NT2/D1 (cell line): Measurements from ENCODE around the gene TANC1.

Experiments used
- DNase-seq: peaks from one replicate; pipeline ENCODE4 v3.0.0-alpha.2; 2011; ENCODE audit warnings: low read depth, low spot score
- H3K27me3 ChIP-seq: 2 replicates; pipeline ENCODE4 v1.6.0; 2011; ENCODE audit warnings: mild to moderate bottlenecking; ENCODE audit not compliant: insufficient read length, insufficient read depth
- H3K36me3 ChIP-seq: 2 replicates; pipeline ENCODE4 v1.6.1; 2011; ENCODE audit warnings: mild to moderate bottlenecking, low read length, mixed read lengths; ENCODE audit not compliant: insufficient read depth, insufficient read length
- H3K4me1 ChIP-seq: 2 replicates; pipeline ENCODE4 v1.5.1; 2011; ENCODE audit not compliant: insufficient read depth, insufficient read length
- H3K4me3 ChIP-seq: 2 replicates; pipeline ENCODE4 v1.5.1; 2011; ENCODE audit warnings: low read depth; ENCODE audit not compliant: insufficient read length
- H3K9ac ChIP-seq: 2 replicates; pipeline ENCODE4 v1.6.0; 2011; ENCODE audit warnings: low read depth; ENCODE audit not compliant: insufficient read length
- H3K9me3 ChIP-seq: 2 replicates; pipeline ENCODE4 v1.5.1; 2011; ENCODE audit warnings: mild to moderate bottlenecking, low read length; ENCODE audit not compliant: insufficient read depth
- SUZ12 ChIP-seq: IDR thresholded peaks from 2 replicates; pipeline ENCODE4 v1.6.1; 2011; ENCODE audit not compliant: insufficient read length, insufficient read depth; ENCODE audit errors: extremely low read depth
- YY1 ChIP-seq: IDR thresholded peaks from 2 replicates; pipeline ENCODE4 v1.6.1; 2011; ENCODE audit not compliant: insufficient read length, insufficient read depth
- ZNF274 ChIP-seq: IDR thresholded peaks from 2 replicates; pipeline ENCODE4 v1.6.1; 2011; ENCODE audit warnings: mild to moderate bottlenecking, low read depth, low read length

TANC1 gene

DNA sequence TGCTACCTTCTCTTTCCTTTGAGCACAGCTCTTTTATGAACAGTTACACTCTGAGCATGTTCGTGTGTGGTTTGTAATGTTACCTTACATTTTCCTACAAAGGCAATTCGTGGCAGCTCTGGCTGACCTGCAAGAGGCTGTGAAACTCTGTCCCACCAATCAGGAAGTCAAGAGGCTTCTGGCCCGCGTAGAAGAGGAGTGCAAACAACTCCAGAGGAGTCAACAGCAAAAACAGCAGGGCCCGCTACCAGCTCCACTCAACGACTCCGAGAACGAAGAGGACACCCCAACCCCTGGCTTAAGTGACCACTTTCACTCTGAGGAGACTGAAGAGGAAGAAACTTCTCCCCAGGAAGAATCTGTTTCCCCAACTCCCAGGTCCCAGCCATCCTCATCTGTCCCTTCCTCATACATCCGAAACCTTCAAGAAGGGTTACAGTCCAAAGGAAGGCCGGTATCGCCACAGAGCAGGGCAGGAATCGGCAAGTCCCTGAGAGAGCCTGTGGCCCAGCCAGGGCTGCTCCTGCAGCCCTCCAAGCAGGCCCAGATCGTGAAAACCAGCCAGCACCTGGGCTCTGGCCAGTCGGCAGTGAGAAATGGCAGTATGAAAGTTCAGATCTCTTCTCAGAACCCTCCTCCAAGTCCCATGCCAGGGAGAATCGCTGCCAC, 261.2 kb downstream of the TANC1 start:
- H3K36me3 ChIP-seq: peaks cover 56% of the 10 kb centered on the region
- DNase-seq: no peak

DNA sequence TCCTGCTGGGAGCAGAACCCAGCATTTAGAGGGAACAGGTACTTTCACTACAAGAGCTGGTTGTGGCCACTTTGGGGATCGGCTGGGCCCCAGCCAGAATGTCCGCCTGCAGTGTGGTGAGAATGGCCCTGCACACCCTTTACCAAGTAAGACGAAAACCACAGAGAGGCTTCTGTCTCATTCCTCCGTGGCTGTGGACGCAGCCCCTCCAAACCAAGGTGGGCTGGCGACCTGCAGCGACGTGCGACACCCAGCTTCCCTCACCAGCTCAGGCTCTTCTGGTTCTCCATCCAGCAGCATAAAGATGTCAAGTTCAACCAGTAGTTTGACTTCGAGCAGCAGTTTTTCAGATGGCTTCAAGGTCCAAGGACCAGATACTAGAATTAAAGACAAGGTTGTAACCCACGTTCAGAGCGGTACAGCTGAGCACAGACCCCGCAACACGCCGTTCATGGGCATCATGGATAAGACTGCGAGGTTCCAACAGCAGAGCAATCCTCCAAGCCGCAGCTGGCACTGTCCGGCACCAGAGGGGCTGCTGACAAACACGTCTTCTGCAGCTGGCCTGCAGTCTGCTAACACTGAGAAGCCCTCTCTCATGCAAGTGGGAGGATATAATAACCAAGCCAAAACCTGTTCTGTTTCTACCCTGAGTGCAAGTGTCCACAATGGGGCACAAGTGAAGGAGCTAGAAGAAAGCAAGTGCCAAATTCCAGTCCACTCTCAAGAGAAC, 261.9 kb downstream of the TANC1 start:
- Histone ChIP-seq H3K9ac (no peak overlapping the region), H3K4me3 (no peak overlapping the region), H3K27me3 (no peaks in the 10 kb centered on the region), H3K4me1 (no peaks in the 10 kb centered on the region), H3K9me3 (no peaks in the 10 kb centered on the region), H3K36me3 (peaks cover 56% of the 10 kb centered on the region)
- no peak for DNase-seq
- TF ChIP-seq YY1 (no peak), SUZ12 (no peak), ZNF274 (no peak)

More for the DNA sequence above, 261.2 kb downstream of the TANC1 start:
- no peaks in the 10 kb centered on the region for H3K27me3 ChIP-seq
- H3K4me3 ChIP-seq: no peak overlapping the region
- H3K9ac ChIP-seq: no peak overlapping the region
- no peaks in the 10 kb centered on the region for H3K4me1 ChIP-seq
- TF ChIP-seq ZNF274 (no peak), SUZ12 (no peak), YY1 (no peak)
- no peaks in the 10 kb centered on the region for H3K9me3 ChIP-seq

DNA sequence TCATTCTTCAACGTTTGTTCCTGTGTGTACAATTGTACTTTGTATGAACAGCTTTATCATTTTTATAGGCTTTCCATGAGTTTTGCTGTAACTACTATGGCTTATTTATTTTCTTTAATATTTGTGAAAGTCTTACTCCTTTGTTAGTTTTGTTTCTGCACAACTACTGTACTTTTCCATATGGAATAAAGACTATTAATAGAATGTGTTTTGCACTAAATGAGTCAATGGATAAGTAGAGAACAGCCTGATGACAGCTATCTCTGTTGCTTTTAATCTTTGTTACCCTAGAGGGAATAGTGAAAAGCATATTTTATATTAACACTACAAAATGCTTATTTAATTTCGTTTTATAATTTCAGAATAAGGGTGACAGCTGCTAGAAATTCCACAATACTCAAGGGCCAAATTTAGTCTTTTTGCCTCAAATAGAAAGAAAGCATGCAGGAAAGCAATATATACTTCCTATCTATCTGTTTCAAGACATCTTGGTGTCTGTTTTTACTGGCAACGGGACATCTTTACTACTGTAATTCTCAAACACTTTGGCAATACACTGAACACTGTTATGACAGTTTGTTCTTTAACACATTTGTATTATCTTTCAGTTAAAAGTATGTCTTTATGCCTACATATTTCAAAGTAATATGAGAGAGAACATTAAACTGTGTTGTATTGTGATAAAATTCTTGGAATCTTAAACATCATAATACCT, 264.2 kb downstream of the TANC1 start:
- Histone ChIP-seq H3K9me3 (no peaks in the 10 kb centered on the region), H3K36me3 (peaks cover 47% of the 10 kb centered on the region), H3K4me3 (no peak overlapping the region), H3K27me3 (no peaks in the 10 kb centered on the region), H3K4me1 (no peaks in the 10 kb centered on the region), H3K9ac (no peak overlapping the region)
- TF ChIP-seq YY1 (no peak), ZNF274 (no peak), SUZ12 (no peak)
- no peak for DNase-seq

GRCh38 chr2:159234868-159235267, 266.4 kb downstream of the TANC1 start:
- Histone ChIP-seq H3K4me1 (no peaks in the 10 kb centered on the region), H3K9ac (no peak overlapping the region), H3K36me3 (peaks cover 28% of the 10 kb centered on the region), H3K4me3 (no peak overlapping the region), H3K27me3 (no peaks in the 10 kb centered on the region), H3K9me3 (no peaks in the 10 kb centered on the region)
- no peak for DNase-seq
- no peak for TF ChIP-seq ZNF274
- TF ChIP-seq YY1: no peak
- no peak for TF ChIP-seq SUZ12

GRCh38 chr2:159243529-159243928, 275.1 kb downstream of the TANC1 start:
- no peak for DNase-seq
- peaks cover 8% of the 10 kb centered on the region for H3K36me3 ChIP-seq
- no peaks in the 10 kb centered on the region for H3K27me3 ChIP-seq
- TF ChIP-seq ZNF274 (no peak), SUZ12 (no peak), YY1 (no peak)
- no peak overlapping the region for H3K9ac ChIP-seq
- H3K9me3 ChIP-seq: no peaks in the 10 kb centered on the region
- H3K4me1 ChIP-seq: no peaks in the 10 kb centered on the region
- H3K4me3 ChIP-seq: no peak overlapping the region

GRCh38 chr2:159246325-159246988, 278.0 kb downstream of the TANC1 start:
- TF ChIP-seq YY1 (no peak), SUZ12 (no peak), ZNF274 (no peak)
- no peak overlapping the region for H3K4me3 ChIP-seq

More at GRCh38 chr2:159246325-159246988, 278.0 kb downstream of the TANC1 start:
- peaks cover 5% of the 10 kb centered on the region for H3K36me3 ChIP-seq
- H3K4me1 ChIP-seq: no peaks in the 10 kb centered on the region
- H3K27me3 ChIP-seq: no peaks in the 10 kb centered on the region
- no peaks in the 10 kb centered on the region for H3K9me3 ChIP-seq
- no peak overlapping the region for H3K9ac ChIP-seq
- no peak for DNase-seq
